ENCODE results near the gene PYGM.

Gene PYGM

GRCh38 chr11:64762674-64763525, 3.1 kb upstream of the PYGM start:
- Histone ChIP-seq H3K27ac (replicated peaks) (peak overlapping the region; percentile 38), H3K4me3 (replicated peaks; ENCODE audit: insufficient read depth, low read length) (no peak overlapping the region), H3K27me3 (ENCODE audit: insufficient read depth, poor library complexity, severe bottlenecking) (no peaks in the 10 kb centered on the region)
- DNase-seq (ENCODE audit: low read depth in 1 of 2, low spot score in 1 of 2), result peak in 1 of 2 experiments; percentile 39
- TF ChIP-seq GABPA (IDR thresholded peaks at IDR 0.05; ENCODE audit: low read depth) (no peak), CTCF (IDR thresholded peaks at IDR 0.05; ENCODE audit: insufficient read depth, low read length) (no peak), SPI1 (IDR thresholded peaks at IDR 0.05; ENCODE audit: borderline replicate concordance, low read depth) (peak; percentile 68), POLR2AphosphoS5 (IDR thresholded peaks at IDR 0.05; ENCODE audit: low read depth) (peak; percentile 62; the same call in 1 of the 2 replicates)
- TF ChIP-seq, protein P1, sequence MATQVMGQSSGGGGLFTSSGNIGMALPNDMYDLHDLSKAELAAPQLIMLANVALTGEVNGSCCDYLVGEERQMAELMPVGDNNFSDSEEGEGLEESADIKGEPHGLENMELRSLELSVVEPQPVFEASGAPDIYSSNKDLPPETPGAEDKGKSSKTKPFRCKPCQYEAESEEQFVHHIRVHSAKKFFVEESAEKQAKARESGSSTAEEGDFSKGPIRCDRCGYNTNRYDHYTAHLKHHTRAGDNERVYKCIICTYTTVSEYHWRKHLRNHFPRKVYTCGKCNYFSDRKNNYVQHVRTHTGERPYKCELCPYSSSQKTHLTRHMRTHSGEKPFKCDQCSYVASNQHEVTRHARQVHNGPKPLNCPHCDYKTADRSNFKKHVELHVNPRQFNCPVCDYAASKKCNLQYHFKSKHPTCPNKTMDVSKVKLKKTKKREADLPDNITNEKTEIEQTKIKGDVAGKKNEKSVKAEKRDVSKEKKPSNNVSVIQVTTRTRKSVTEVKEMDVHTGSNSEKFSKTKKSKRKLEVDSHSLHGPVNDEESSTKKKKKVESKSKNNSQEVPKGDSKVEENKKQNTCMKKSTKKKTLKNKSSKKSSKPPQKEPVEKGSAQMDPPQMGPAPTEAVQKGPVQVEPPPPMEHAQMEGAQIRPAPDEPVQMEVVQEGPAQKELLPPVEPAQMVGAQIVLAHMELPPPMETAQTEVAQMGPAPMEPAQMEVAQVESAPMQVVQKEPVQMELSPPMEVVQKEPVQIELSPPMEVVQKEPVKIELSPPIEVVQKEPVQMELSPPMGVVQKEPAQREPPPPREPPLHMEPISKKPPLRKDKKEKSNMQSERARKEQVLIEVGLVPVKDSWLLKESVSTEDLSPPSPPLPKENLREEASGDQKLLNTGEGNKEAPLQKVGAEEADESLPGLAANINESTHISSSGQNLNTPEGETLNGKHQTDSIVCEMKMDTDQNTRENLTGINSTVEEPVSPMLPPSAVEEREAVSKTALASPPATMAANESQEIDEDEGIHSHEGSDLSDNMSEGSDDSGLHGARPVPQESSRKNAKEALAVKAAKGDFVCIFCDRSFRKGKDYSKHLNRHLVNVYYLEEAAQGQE (IDR thresholded peaks at IDR 0.05; ENCODE audit: insufficient replicate concordance, low read depth), result no peak

- TF ChIP-seq POLR2AphosphoS5 (IDR thresholded peaks at IDR 0.05; ENCODE audit: low read depth) (0 out of 2 replicates have a peak, but pooled peaks have one; percentile 68), SPI1 (IDR thresholded peaks at IDR 0.05; ENCODE audit: borderline replicate concordance, low read depth) (no peak), CTCF (IDR thresholded peaks at IDR 0.05; ENCODE audit: insufficient read depth, low read length) (no peak)
- no peak for DNase-seq (ENCODE audit: low read depth in 1 of 2, low spot score in 1 of 2)
- Histone ChIP-seq H3K27me3 (ENCODE audit: insufficient read depth, poor library complexity, severe bottlenecking) (no peaks in the 10 kb centered on the region), H3K27ac (replicated peaks) (peak overlapping the region; percentile 32), H3K4me3 (replicated peaks; ENCODE audit: insufficient read depth, low read length) (no peak overlapping the region)
Observed at GRCh38 chr11:64762277-64762673, 2.5 kb upstream of the PYGM start.

DNA sequence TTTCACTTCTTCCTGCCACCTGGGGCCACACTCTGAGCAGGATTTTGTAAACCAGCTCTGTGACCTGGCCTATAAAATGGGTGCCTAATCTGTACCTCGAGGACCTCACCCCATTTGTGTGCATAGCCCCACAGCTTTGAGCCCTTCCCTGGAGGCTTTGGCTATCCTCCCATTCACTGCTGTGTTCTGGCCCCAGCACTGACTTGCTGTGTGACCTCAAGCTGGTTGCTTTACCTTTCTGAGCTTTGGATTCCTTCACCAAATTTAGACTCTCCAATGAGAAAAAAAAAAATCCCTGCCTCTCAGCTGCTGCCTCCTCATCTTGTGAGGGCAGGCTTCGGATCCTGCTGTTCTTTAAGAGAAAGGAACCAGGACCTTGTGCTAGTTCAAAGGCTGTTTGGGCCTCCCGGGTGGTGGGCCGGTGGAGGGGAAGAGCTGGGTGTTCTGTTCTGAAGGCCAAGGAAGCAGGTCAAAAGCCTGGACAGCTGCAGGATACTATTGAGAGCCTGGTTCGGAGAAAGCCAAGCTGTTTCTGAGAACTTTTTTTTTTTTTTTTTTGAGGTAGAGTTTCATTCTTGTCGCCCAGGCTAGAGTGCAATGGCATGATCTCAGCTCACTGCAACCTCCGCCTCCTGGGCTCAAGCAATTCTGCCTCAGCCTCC, 1.1 kb upstream of the PYGM start:
- Histone ChIP-seq H3K27me3 (ENCODE audit: insufficient read depth, poor library complexity, severe bottlenecking) (no peaks in the 10 kb centered on the region), H3K4me3 (replicated peaks; ENCODE audit: insufficient read depth, low read length) (no peak overlapping the region), H3K27ac (replicated peaks) (no peak overlapping the region)
- DNase-seq (ENCODE audit: low read depth in 1 of 2, low spot score in 1 of 2), result no peak
- no peak for TF ChIP-seq CTCF (IDR thresholded peaks at IDR 0.05; ENCODE audit: insufficient read depth, low read length)
- no peak for TF ChIP-seq POLR2AphosphoS5 (IDR thresholded peaks at IDR 0.05; ENCODE audit: low read depth)
- TF ChIP-seq, protein P1 (IDR thresholded peaks at IDR 0.05; ENCODE audit: insufficient replicate concordance, low read depth), result no peak
- TF ChIP-seq GABPA (IDR thresholded peaks at IDR 0.05; ENCODE audit: low read depth), result no peak
- no peak for TF ChIP-seq SPI1 (IDR thresholded peaks at IDR 0.05; ENCODE audit: borderline replicate concordance, low read depth)

Data from HL-60 (cell line).